Choroid plexus epithelial cell (primary cell): ENCODE data around the gene COMMD9.
A peak's percentile ranks its signal among the peaks of the same experiment; 100 is the strongest.
"Not testable (repeated sequence)": the region's sequence is repeated elsewhere in the genome, so short reads cannot be mapped to it uniquely, and the experiment has no call there.

ENCODE experiments used
- DNase-seq: peaks from one replicate; pipeline ENCODE4 v3.0.0-alpha.2; 2010; ENCODE audit warnings: low read depth
- H3K4me3 ChIP-seq: 2 replicates; pipeline ENCODE4 v1.5.1; 2011; ENCODE audit warnings: low read depth, mild to moderate bottlenecking, control low read depth, low read length, moderate library complexity
- CTCF ChIP-seq: conservative IDR thresholded peaks from 2 replicates; pipeline ENCODE4 v1.5.1; 2011; ENCODE audit warnings: low read depth, mild to moderate bottlenecking, control low read depth, inconsistent platforms, low read length, moderate library complexity

COMMD9 gene

DNA sequence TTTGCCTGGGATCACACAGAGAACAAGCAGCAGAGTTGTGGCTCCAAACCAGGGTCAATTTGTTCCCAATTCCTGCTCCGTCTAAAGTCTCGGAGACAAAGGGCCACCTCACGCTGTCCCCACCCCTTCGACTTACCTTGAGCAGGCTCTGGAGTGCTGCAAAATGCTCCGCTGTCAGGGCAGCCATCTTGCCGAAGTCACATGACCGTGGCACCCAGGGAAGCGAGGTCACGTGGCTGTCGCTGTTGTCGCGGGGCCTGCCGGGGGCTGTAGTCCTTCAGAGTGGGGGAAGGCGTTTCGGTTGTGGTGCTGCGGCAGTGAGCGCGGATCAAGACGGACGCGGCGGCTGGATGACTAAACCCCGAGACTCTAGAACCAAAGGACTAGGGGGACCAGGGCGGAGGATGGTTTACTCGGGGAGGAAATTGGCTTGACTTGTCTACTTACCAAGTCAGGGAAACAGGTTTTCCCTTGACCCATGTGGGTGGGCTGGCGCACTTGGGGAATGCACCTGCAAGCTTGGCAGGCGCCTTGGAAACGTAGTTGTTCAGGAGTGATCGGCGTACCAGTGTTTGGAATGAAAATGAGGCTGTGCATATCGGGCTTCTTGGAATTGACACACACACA, at the start of gene COMMD9:
COMMD9 (minus strand) TSS at position 199 of the 627 bp plus-strand sequence; CDS start at position 187, 12 bp downstream.
- TF ChIP-seq CTCF: no peak
- peak within 1 kb of the TSS; percentile 83 for H3K4me3 ChIP-seq

DNA sequence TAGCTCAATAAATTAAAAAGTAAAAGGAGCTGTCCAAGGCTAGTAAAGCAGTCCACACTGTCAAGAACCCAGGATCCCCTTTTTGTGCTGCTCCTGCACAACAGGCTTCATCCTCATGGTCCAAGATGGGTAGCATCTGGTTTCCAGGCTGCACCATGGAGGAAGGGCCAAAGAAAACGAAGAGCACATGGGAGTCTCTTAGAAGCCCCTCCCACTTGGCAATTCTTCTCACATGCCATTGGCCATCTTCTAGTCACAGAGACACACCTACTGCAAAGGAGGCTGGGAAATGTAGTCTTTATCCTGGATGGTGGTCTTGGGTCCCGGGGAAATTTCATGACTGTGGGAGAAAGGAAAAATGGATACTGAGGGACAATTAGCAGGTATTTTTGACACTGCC, 44.7 kb upstream of the COMMD9 start:
- TF ChIP-seq CTCF: no peak
- H3K4me3 ChIP-seq: no peak overlapping the region
- DNase-seq: peak; percentile 72

More for the DNA sequence above, at the start of gene COMMD9:
- peak; percentile 95 for DNase-seq

- no peak for TF ChIP-seq CTCF
- peak; percentile 20 for DNase-seq
- no peak overlapping the region for H3K4me3 ChIP-seq
Measured at GRCh38 chr11:36333468-36333867, 44.2 kb upstream of the COMMD9 start.

DNA sequence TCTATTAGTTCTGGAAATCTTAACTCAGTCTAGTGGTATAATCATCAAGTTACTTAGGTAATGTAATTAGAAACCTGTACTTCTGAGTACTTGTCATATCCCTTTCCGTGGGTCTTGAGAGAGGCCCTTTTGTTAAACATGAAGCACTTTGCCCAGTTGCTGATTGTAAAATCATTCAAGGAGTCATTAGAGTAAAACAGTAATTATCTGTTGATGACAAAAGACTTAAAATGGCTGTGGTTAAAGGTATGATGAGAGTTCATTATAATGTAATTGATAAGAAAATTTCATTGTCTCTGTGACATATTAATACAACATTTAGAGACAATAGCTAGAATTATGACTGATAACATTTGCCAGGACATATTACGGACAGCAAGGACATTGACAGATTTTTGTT, 41.2 kb upstream of the COMMD9 start:
- no peak overlapping the region for H3K4me3 ChIP-seq
- no peak for TF ChIP-seq CTCF
- no peak for DNase-seq

DNA sequence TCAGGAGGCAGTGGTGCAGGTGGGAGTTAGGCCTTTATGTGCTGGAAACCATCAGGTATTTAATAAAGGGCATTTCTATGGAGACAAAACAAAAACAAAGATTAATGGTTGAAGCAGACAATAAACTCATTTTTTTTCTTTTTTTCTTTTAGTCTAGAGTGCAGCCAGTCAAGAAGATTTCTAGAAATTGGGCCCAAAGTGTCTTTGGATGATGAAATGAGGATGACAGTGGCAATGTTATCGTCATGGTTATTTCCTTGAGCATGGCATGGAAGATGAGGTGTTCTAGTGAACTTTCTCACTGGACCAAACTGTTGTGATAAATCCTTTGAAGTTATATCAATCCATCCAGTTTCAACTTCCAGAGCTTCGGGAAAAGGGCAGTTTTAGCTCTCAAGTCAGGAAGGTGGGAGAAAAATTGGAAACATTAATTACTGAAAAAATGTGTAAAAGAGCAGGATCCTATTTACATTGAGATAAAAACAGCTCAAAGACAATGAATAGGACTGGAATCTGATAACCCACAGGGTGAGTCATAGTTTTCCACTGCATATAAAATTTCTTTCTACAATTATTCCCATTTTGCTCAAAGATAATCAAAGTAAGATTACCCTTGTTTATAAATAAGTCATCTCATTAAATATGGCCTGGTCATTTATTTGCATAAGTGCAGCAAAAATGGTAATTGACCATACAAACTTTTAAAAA, 39.9 kb upstream of the COMMD9 start:
- H3K4me3 ChIP-seq: no peak overlapping the region
- DNase-seq: no peak
- no peak for TF ChIP-seq CTCF

DNA sequence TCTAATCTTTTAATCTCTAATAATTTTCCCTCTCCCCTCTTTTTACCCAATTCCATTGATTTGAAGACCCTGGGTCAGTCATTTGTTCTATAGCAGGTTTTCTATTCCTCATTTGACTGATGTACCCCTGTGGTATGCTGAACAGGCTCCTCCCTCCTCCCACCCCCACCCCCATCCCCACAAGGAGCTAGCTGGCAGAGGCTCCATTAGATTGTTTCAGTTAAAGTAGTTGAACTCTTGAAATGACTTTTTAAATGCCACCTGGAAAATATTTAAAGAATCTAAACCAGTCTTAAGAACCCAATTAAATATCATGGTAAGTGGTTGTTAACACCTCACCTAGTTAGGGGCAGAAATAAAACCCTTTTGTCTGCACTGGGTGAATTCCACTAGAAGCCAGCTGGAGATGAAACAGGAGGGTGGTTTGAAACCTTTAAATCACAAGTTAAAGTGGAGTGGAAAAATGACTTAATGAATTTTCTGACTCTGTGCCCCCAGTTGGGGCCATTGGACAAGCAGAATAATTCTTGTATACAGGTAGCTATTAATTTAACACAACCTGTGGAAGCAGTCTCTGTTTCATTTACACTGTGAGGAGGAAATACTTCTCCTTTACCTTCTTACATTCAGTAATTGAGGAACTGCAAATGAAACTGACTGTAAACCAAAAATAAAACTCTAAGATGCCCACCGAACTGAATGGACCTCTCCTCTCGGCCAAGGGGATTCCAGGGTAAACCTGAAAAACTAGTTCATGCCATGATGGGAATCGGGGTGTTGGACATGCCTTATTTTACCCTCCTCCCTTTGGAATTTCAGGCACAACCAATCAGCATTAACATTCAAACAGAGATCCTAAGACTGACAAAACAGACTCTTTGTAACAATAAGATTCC, 37.5 kb upstream of the COMMD9 start:
- no peak for DNase-seq
- TF ChIP-seq CTCF: no peak
- no peak overlapping the region for H3K4me3 ChIP-seq

DNA sequence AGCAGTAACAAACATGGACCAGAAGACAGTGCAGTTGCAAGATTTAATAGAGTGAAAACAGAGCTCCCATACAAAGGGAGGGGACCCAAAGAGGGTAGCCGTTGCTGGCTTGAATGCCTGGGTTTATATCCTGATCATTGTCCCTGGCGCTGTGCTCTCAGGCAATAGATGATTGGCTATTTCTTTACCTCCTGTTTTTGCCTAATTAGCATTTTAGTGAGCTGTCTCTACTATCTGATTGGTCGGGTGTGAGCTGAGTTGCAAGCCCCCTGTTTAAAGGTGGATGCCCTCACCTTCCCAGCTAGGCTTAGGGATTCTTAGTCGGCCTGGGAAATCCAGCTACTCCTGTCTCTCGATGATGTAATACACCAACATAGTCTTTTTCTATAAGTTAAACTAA, 36.2 kb upstream of the COMMD9 start:
- H3K4me3 ChIP-seq, DNase-seq: not testable (repeated sequence)

DNA sequence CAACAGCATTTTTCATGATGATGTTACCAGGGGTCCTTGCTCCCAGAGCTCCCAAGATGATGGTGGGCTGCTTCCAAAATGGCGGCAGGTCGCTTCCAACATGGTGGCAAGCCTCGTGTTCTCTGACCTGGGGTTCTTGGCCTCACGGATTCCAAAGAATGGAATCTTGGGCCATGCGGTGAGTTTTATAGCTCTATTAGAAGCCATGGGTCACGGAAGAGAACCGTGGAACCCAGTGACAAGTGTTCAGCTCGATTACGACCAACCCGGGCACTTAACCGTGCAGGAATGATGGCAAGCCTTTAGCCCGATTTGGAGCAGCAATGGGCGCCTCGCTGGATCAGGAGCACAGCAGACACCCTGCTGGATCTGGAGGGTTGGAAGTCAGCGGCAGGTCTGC, 35.7 kb upstream of the COMMD9 start:
- DNase-seq, H3K4me3 ChIP-seq: not testable (repeated sequence)
